Stimulated activated CD4-positive, alpha-beta T cell treated with anti-CD3 and anti-CD28 coated beads, Interleukin-12 subunit alpha, Interleukin-12 subunit beta, amount 100 ng/mL, for 24 hours (primary cell): ENCODE results near the gene ZNF446.
"Not testable (repeated sequence)": the region's sequence is repeated elsewhere in the genome, so short reads cannot be mapped to it uniquely, and the experiment has no call there.

ENCODE experiments used
- DNase-seq, 2 experiments: peaks; one replicate each; pipeline ENCODE4 v3.0.0-alpha.2; 2020; ENCODE audit warnings: low read depth in 2 of 2

The ZNF446 gene

GRCh38 chr19:58475714-58476497 lies at the start of gene ZNF446:
Gene ZNF446, plus strand, starts transcription at chr19:58476352. Its CDS starts 867 bp downstream, at chr19:58477219.
- peak; percentile 90 to 93 for DNase-seq

- no peak for DNase-seq
Observed at GRCh38 chr19:58428617-58429016, 47.5 kb upstream of the ZNF446 start.

- DNase-seq: no peak
Observed at GRCh38 chr19:58429745-58430144, 46.4 kb upstream of the ZNF446 start.

GRCh38 chr19:58434217-58434616 lies 41.9 kb upstream of the ZNF446 start:
- no peak for DNase-seq

GRCh38 chr19:58439576-58440554 lies 36.3 kb upstream of the ZNF446 start, which contains the start of gene ZNF132:
Gene ZNF132, minus strand, starts transcription at chr19:58440153. Its CDS starts 332 bp downstream, at chr19:58439821.
- DNase-seq: peak; percentile 89

- DNase-seq: no peak
Observed at GRCh38 chr19:58440556-58440955, 35.6 kb upstream of the ZNF446 start.

GRCh38 chr19:58442986-58443385 lies 33.2 kb upstream of the ZNF446 start:
- not testable (repeated sequence) for DNase-seq

GRCh38 chr19:58448860-58449259 lies 27.3 kb upstream of the ZNF446 start:
- DNase-seq: not testable (repeated sequence)

GRCh38 chr19:58449980-58450379 lies 26.2 kb upstream of the ZNF446 start:
- not testable (repeated sequence) for DNase-seq

GRCh38 chr19:58450856-58451357 lies 25.2 kb upstream of the ZNF446 start:
- DNase-seq: no peak

GRCh38 chr19:58451358-58452101 lies 24.6 kb upstream of the ZNF446 start, which contains the start of gene ZNF324B:
Gene ZNF324B, plus strand, starts transcription at chr19:58451622. Its CDS starts 2,080 bp downstream, at chr19:58453702.
- DNase-seq: peak; percentile 89 to 95

- no peak for DNase-seq
Observed at GRCh38 chr19:58453743-58454142, 22.4 kb upstream of the ZNF446 start.

- no peak for DNase-seq
Observed at GRCh38 chr19:58455306-58455705, 20.8 kb upstream of the ZNF446 start.

GRCh38 chr19:58456111-58456510 lies 20.0 kb upstream of the ZNF446 start:
- no peak for DNase-seq

GRCh38 chr19:58460039-58460438 lies 16.1 kb upstream of the ZNF446 start:
- no peak for DNase-seq

- no peak for DNase-seq
Observed at GRCh38 chr19:58466089-58466759, 9.9 kb upstream of the ZNF446 start.

GRCh38 chr19:58466760-58467589 lies 9.2 kb upstream of the ZNF446 start, which contains the start of gene ZNF324:
Gene ZNF324, plus strand, starts transcription at chr19:58467080. Its CDS starts 2,106 bp downstream, at chr19:58469186.
- peak; percentile 94 to 98 for DNase-seq

- no peak for DNase-seq
Observed at GRCh38 chr19:58468216-58468839, 7.8 kb upstream of the ZNF446 start.
